SKM-1 treated with dmso at 0.1 percent for 144 hours (cell line): ENCODE results near the gene THAP6.
"Not testable (repeated sequence)": the region's sequence is repeated elsewhere in the genome, so short reads cannot be mapped to it uniquely, and the experiment has no call there.

Source experiments
- DNase-seq: peaks from one replicate; lab custom pipeline; 2025; ENCODE audit not compliant: unreplicated experiment; lab: John Stamatoyannopoulos, UW

THAP6 gene, protein sequence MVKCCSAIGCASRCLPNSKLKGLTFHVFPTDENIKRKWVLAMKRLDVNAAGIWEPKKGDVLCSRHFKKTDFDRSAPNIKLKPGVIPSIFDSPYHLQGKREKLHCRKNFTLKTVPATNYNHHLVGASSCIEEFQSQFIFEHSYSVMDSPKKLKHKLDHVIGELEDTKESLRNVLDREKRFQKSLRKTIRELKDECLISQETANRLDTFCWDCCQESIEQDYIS

DNA sequence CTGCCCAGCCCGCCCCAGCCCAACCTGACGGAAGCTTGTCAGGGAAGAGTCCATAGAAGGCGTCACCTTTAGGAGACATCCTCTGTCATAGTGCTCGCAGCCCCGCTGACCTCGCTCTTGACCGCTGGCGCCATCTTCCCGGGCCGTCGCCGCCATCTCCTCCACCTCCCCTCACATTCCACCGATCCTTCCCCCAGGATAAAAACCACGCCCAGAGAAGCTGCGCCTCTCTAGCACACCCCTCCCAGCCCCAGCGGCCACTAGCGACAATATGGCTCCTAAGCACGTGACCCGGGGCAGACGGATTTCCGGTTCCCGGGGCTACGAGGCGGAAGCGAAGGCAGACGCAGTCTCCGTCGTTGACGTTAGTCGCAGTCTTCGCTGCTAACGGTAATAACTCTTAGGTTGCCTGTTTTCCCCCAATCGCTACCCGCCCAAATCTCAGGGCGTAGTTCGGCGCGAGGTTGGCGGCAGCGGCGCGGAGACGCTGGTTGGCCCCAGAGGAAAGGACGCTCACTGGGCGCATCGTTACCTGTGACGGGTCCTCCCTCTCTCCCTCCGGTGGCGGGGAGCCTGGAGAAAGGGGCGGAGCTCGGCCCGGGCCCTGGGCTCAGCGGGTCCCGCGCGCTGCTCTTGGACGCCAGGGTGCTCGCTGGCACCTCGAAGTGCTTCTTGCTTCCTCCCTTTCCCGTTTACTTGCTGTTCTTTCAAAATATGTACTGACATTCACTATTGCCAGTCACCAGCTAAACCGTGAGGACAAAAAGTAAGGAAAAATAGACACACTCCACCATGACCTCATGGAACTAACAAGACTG, at the start of gene THAP6, which contains the start of gene RCHY1:
Gene THAP6, plus strand, starts transcription at position 343 of the 818 bp plus-strand sequence. CDS start 980 bp downstream, outside the sequence.
Gene RCHY1, minus strand, starts transcription at position 273 of the 818 bp plus-strand sequence. Its CDS starts 117 bp downstream, at position 156.
- DNase-seq, result peak; percentile 93

DNA sequence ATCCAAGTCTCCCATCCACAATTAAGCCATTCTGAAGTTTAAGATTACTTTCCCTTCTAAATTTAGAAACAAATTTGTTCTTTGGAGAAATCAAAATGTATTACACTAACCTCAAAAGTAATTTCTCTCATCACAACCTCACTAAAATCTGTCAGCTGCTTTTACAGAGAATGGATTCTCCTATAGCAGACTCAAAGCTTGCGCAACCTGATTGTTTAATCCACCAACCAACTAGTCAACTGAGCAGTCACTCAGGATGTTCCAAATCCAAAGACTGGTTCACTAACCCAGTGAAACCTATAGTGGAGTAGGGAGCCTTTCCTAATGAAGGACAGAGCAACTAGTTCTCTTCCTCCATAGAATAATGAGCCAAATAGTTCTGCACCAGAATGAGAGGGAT, 44.4 kb upstream of the THAP6 start:
- DNase-seq, result no peak

DNA sequence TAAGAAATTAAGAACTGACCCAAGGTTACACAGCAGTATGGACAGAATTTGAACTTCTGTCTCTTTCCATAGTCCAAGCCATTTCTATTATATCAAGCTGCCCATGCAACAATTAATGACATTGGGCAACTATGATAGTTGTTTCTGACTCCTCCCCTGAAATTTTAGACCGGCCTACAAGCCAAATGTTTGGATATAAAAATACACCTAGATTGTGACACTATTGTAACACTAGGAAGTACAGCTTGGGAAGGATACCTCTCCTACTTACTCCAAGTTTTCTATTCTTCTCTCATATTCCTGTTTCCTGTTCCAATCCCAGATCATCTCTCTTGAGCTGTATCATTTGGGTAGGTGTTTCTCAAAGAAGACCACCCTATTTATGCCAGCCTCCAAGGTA, 43.5 kb upstream of the THAP6 start:
- DNase-seq, result no peak

DNA sequence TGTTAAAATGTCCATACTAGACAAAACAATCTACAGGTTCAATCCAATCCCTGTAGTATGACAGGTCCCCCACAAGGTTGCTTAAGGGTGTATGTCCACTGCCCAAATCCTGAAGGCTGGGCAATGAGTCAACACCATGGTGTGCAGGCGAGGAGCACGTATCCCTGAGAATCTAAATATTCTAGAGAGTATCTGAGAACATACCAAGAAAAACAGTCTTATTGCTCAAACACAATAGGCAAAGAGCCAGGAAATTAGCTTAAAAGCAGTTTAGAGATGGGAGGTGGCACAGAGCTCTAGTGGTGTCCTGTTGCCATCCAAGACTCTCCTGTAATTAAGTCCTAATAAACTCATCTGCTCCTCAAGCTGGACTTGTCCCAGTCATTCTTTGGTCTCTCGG, 37.1 kb upstream of the THAP6 start:
- DNase-seq, result no peak

DNA sequence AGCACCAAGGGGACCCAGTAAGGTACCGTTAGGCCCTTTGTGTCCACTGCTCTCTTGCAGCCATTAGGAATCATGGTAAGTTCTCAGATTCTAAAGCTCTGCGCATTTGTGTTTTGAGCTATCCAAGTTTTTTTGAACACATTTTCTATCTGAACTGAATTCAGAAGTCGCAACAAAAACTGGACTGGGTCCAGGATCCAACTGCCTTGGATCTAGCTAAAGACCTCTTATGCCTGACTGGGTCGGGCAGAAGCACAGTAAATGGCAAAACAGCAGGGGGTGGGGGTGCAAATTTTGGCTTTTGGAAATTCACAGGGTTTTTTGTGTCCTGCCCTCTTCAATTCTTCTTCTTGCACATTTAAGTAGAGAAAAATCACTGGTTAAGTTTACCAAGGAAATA, 30.1 kb upstream of the THAP6 start:
- no peak for DNase-seq

DNA sequence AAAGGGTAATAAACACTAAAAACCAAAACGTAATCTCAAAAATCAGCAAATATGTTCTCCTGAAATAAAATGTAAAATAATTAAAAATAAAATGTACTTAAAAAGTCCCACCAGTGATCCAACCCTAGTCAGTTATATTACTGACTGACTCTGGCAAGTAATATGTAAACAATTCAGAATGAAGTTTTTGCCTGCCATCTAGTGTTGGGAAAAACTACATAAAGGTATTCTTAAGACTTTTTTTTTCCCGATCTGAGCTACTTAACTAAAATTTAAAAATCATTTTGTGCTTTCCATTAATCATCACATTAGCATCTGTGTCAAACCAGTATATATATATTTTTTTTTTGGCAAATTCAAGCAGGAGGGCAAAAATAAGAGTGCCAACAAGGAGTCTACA, 24.1 kb upstream of the THAP6 start:
- DNase-seq, result no peak

DNA sequence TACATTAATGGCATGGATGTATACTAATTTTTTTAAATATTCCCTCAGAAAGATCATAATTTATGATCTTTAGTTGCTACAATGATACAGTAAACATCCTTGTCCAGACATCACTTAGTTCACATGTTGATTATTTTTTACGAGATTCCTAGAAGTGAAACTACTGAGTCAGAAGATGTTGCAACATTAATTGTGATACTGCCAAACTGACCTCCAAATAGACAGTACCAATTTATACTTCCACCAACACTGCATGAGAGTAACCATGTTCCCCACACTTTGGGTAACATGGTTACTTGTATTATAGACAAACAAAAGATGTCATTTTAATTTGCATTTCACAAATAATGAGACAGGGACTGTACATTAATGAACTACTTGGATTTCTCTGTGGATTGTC, 19.7 kb upstream of the THAP6 start:
- no peak for DNase-seq

DNA sequence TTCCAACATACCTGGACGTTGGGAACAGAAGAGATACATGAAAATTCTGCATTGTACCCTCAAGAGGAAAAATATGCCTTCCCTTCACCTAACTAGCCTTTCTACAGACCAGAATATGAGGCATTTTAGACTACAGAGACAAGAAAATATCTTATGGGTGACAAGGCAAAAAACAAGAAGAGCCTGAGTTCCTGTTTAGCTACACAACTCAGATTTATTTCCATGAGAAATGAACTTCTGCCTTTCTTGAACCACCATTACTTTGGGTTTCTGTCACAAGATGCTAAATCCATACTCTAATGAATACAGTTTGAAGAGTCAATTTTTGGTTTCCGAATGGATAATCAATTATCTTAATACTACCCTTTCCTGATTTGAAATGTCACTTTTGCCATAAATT, 18.8 kb upstream of the THAP6 start:
- DNase-seq, result no peak

DNA sequence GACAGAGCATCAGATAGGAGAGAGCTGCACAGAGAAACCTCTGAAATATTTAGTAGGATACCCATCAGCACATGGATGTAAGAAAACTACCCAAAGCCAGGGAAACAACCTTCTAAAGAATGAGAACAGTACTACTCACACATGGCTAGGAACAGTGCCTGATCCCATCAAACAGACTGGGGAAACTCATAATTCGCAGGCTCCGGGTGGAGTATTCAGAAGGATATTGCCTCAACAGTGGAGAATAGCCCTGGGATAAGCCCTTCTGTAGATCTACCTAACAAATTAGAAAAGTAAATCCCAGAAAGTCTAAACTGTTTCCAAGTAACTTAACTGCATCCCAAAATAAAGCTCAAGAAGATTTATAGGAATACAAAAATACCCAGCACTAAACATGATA, 17.9 kb upstream of the THAP6 start:
- no peak for DNase-seq

DNA sequence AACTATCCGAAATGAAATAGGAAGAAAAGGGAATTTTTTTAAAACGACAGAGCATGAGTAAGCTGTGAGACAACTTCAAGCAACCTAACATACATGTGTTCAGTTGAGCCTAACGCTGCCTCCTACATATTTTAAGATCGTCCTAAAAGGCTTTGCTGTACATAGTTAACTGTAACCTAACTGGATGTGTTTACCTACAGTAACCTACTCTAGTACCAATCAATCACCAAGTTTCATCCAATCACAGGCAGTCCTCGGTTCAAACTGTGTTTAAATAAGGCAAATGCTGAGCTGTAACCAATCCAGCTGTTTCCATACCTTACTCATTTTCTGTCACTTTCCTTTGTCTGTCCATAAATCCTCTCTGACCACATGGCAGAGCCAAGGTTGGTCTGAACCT, 17.1 kb upstream of the THAP6 start:
- DNase-seq, result no peak

DNA sequence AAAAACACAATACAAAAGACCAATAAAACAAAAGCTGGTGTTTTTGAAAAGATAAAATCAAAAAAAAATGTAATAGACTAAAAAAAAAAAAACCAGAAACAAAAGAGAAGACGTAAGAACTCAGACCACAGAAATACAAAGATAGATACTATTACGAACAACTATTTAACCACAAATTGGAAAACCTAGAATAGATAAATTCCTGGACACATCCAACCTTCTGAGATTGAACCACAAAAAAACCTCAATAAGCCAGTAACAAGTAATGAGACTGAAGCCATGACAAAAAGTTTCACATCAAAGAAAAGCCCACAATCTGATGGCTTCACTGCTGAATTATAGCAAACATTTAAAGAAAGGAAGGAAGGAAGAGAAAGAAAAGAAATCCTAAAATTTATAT, 16.2 kb upstream of the THAP6 start:
- DNase-seq, result no peak

DNA sequence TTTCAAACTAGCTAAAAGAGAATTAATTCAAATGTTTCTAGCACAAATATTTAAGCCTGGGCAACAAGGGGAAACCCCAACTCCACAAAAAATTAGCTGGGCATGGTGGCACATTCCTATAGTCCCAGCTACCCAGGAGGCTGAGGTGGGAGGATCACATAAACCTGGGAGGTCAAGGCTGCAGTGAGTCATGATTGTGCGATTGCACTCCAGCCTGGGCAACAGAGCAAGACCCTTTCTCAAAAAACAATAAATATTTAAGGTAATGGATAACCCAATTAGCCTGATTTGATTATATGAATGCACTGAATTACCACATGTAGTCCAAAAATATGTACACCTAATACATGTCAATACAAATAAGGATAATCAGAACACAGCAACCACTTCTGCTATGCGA, 14.4 kb upstream of the THAP6 start:
- no peak for DNase-seq

DNA sequence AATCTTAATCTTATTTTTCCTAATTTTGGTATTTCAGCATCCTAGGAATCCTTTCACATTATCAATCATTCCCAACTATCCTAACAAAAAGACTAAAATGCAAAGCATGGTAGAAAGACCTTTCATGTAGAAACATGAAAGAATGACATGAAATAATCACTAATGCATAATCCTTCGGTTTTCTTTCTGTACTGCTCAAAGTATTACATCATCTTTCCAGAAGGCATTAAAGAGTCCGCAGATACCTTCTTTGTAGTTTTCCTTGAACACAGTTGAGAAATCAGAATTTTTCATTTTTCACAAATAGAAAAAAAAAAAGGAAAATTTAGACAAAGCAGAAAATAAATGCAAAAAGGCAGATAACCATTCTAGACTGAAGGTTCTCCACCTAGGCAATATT, 11.6 kb upstream of the THAP6 start:
- no peak for DNase-seq

DNA sequence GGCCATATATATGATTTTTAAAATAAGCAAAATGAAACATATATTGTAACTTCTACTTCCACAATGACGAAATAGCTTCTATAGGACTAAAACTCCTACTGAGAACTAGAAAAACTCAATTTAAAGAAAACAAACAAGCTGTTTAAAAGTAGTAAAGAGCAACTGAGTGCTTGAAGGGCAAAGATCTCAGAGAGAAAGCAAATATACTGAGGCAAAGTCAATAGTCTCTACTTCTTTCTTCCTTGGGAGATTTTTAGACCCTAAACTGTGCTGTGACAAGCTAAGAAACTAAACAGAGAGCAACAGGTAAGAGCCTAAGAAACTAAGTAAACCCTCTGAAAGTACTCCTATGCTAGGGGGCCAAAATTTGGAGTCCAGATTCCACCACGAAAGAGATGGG, 8.6 kb upstream of the THAP6 start:
- DNase-seq, result no peak

DNA sequence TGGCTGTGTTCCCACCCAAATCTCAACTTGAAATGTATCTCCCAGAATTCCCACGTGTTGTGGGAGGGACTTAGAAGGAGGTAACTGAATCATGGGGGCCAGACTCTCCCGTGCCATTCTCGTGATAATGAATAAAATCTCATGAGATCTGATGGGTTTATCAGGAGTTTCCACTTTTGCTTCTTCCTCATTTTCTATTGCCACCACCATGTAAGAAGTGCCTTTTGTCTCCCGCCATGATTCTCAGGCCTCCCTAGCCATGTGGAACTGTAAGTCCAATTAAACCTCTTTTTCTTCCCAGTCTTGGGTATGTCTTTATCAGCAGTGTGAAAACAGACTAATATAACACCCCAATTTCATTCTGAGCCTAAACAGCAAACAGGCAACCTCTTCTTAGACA, 4.7 kb upstream of the THAP6 start:
- DNase-seq, result not testable (repeated sequence)

DNA sequence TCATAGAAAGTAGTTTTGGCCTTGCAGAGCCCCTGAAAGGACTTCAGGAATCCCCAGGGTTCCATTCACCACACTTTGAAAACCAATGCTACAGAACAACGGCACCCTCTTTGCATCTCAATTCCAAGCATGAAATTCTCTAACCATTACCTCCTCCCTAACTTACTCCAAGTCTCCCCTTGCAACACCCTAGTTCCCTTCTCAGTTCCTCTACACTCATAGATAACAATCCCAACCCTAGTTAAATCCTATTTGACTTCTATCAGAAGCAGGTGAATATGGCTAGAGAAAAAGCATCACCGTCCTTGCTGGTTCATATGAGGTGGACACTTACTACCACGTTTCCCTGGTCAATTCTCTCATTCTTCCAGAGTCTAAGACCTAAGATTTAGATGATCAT, 2.4 kb upstream of the THAP6 start:
- no peak for DNase-seq

DNA sequence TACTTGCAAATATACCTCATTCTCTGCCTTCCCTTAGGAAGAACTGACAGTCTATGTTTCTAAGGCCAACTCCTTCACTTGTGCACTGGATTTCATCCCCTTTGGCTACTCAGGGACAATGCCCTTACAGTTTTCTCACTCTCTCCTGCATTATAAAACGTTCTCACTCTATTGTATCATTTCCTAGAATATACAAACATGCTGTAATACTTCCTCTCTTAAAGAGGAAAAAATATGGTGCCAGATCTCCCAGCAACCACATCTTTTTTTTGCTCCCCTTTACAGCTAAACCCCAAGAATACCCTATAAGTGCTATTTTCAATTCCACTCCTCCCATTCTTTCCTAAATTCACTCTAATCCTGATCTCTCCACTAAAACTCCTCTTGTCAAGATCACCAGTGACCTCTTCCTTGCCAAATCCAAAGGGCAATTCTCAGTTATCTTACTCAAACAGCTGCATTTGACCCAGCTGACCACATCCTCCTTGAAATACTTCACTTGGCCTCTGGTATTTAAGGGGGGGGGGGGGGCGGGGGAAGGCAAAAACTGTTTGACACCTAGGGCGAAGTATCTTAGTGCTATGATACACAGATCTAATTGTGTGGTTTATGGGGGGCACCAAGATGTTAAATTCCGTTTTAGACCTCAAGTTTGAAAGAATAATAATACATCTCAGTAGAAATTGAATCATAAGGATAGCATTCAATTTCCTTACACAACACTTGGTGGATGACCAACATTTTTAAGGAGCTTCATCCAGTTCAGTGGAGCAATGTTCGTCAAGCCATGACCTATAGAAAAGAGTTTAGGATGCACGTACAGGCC, 1.7 kb upstream of the THAP6 start:
- DNase-seq, result peak; percentile 88

DNA sequence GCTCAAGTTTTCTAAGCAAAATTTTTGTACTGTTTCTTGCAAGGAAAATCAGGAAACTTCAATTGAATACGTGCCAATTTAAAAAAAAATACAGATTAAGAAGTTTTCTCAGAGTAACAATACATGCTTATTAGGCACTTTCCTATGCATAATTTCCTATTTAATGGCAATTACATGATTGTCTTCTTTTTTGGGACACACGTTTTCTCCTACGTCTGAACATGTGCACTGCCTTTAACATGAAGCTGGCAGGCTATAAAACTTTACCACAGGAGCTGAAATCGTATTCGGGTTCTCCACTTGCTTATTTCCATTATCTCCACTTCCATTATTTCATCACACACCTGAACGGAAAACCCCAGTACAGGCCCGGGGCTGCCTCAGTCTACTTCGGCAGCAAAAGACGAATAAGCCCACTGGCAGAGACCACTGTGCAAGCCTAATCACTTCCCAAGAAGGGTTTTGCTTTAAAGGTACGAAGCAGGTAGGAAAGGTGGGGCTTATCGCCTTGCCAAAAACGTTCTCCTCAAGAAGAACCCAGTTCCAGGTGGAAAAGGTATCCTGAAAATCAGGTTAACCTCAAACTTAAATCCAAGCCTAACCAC, 645 bp upstream of the THAP6 start:
- no peak for DNase-seq

DNA sequence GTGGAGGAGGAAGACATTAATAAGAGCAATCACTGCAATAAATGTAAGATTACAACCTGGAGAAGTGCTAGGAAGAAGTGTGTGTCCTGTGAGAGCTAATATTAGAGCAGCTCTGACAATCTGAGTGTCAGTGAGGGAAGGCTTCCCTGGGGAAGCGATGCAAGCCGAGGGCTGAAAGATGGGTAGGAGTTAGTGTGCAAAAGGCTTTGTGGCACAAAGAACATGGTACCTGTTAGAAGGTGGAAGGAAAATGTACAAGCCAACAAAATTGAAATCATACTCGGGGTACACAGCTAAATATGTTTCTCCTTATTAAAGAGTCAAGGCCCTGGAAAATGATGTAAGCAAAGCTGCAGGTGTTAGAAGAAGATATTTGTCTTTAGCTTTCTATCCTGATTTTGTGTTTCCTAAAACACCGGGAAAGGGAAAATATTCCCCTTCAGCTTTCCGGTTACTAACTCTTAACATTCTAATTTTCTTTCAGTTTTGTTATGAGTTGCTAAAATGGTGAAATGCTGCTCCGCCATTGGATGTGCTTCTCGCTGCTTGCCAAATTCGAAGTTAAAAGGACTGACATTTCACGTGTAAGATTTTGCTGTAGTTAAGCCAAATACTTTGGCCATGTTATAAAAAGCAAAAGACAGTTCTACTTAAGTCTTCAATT, 808 bp downstream of the THAP6 start:
- no peak for DNase-seq

DNA sequence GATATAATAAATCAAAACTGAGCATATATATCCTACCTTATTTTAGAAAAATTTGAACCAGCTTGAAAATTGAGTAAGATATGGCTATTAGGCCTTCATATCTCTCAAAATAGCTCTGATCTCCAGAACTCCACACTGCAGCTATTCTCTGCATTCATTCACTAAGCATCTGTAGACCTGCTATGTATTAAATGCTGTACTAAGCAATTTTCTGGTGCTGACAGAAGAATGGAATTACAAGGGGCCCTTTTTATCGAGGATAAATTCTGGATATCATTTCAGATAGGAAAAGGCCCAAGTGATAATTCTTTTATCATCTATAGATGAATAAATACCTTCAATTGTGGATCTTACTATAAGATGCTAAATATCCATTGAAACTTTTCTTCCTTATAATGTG, 1.9 kb downstream of the THAP6 start:
- DNase-seq, result no peak

DNA sequence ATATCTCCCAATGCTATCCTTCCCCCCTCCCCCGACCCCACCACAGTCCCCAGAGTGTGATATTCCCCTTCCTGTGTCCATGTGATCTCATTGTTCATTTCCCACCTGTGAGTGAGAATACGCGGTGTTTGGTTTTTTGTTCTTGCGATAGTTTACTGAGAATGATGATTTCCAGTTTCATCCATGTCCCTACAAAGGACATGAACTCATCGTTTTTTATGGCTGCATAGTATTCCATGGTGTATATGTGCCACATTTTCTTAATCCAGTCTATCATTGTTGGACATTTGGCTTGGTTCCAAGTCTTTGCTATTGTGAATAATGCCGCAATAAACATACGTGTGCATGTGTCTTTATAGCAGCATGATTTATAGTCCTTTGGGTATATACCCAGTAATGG, 5.2 kb downstream of the THAP6 start:
- DNase-seq, result not testable (repeated sequence)
